ENCODE measurements around the gene KRT33A.
"Not testable (repeated sequence)": the region's sequence is repeated elsewhere in the genome, so short reads cannot be mapped to it uniquely, and the experiment has no call there.

KRT33A gene

DNA sequence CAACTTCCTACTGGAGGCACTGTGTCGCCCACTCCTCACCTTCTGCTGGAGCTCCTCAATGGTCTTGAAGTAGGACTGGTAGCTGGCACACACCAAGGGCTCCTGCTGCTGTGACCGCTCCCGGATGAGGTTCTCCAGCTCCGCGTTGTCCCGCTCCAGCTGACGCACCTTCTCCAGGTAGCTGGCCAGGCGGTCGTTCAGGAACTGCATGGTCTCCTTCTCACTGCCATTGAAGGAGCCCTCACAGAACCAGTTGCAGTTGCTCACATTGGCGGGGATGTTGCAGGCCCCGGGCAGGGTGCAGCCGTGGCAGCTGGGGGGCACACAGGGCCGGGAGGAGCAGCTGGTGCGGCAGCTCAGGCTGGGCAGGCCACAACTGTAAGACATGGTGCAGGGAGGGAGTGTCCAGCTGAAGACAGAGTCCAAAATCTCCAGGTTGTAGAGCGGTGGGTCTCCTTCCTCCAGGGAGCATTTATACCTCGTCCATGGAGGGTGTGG, at the start of gene KRT33A:
Gene KRT33A (minus strand): TSS at position 448 of the 498 bp plus-strand sequence. CDS start 61 bp downstream, at position 387.
- DNase-seq: not testable (repeated sequence)

- no peak for DNase-seq
Measured at GRCh38 chr17:41396996-41397660, 46.5 kb upstream of the KRT33A start, which contains the start of gene KRT31. KRT31 (minus strand) TSS chr17:41397608; CDS start chr17:41397539, 69 bp downstream.

- no peak for DNase-seq
Measured at GRCh38 chr17:41396340-41396739, 45.7 kb upstream of the KRT33A start.

GRCh38 chr17:41395611-41396010, 45.0 kb upstream of the KRT33A start:
- DNase-seq: no peak

GRCh38 chr17:41395044-41395443, 44.4 kb upstream of the KRT33A start:
- not testable (repeated sequence) for DNase-seq

DNA sequence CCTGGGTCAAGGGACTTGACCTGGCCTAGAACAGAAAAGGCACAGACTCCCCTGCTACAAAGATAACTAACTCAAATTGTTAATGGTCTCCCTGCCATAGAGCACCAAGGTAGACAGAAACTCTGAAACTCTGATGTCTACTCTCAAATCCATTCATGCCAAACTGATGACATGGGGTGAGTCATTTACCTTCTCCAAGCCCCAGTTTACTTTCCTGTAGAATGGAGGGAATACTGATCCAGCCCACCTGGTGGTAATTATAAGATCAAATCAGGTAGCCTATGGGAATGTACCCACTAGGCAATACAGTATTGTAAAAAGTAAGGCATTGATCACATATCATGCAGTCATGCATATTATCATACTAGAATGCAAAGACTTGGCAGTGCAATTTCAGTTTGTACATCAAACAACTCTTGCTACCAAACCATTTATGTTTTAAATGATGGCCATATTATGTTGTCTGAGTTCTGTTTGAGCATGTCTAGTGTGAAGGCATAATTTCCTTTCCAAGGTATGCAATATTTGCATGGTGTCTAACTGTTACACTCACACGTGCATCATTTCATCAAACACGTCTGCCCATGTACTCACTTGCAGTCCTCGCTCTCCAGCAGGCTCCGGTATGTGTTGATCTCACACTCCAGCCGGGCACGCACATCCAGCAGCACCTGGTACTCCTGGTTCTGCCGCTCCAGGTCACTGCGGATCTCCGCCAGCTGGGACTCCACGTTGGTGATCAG, 43.8 kb upstream of the KRT33A start:
- DNase-seq: no peak

GRCh38 chr17:41393826-41394225, 43.2 kb upstream of the KRT33A start:
- no peak for DNase-seq

- DNase-seq: no peak
Measured at GRCh38 chr17:41393294-41393693, 42.7 kb upstream of the KRT33A start.

GRCh38 chr17:41392278-41392677, 41.6 kb upstream of the KRT33A start:
- DNase-seq: no peak

- no peak for DNase-seq
Measured at GRCh38 chr17:41391535-41391934, 40.9 kb upstream of the KRT33A start.

GRCh38 chr17:41390411-41390938, 39.8 kb upstream of the KRT33A start:
- DNase-seq: no peak

DNA sequence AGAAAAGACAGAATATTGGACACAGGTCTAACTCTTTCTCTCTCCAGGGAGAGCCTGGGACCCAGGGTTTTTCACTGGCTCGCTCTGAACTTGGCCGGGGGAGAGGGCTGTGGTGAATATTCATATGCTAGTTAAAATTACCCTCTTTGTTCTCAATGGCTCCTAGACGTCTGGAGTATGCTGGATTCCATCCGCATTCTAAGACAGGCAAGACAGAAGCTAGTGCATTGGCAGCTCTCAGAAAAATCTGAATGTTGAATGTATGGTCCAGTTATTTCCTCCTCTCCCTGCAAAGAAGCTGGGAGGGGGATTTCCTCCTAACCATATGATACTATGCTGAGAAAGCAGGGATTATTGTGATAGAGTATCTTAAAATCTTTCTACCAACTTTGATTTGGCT, 37.0 kb upstream of the KRT33A start:
- no peak for DNase-seq

DNA sequence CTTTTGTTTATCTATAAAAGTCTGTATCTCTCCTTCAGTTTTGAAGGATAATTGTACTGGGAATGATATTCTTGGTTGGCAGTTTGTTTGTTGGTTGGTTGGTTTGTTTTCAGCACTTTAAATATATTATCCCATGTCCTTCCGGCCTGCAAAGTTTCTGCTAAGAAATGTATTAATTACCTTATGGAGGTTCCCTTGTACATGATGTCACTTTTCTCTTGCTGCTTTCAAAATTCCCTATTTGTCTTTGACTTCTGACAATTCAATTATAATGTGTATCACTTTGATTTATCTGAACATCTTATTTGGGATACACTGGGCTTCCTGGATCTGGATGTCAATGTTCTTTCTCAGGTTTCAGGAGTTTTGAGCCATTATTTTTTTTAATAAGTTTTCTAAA, 35.6 kb upstream of the KRT33A start:
- no peak for DNase-seq

DNA sequence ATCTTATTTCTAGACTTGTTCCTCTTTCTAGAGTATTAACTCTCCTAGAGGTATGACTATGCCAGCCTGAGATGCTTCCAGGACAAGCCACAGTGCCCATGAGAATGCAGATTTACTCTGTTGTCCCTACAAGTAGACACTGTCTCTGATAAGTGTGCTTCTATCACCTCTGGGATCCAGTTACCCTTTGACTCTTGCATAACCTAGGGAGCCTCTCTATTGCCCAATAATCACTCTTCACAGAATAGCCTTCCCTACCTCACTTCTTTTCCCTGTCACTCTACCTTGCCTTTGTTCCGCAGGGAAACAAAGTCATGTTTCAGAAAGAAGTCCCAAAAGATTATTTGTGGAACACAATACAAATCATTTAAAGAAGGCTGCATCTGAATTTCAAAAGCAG, 33.1 kb upstream of the KRT33A start:
- no peak for DNase-seq

DNA sequence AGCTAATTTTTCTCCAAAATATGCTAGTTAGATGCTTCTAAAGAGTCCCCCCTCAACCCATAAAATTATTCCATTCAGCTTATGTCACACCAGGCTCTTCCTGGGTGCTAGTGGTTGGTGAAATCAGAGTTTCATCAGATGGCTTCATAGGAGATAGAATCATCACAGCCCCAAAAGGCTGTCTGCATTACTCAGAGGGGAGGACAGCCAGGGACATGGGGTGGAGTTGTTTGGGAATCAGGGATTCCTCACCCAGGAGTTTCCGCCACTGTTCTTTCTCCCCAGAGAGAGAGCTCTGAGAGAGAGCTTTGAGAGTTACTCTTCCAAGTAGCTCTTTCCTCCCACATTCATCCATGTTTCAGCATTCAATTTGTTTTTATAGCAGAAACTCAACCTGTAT, 31.8 kb upstream of the KRT33A start:
- DNase-seq: no peak

DNA sequence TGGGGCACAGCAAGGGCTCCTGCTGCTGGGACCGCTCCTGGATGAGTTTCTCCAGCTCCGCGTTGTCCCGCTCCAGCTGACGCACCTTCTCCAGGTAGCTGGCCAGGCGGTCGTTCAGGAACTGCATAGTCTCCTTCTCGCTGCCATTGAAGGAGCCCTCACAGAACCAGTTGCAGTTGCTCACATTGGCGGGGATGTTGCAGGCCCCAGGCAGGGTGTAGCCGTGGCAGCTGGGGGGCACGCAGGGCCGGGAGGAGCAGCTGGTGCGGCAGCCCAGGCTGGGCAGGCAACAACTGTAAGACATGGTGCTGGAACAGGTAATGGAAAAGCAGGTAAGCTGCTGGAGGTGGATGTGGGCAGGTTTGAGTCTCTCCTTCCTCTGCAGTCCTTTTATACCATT, 31.3 kb upstream of the KRT33A start, which contains the start of gene KRT34:
Gene KRT34 (minus strand): TSS at position 364 of the 400 bp plus-strand sequence. CDS start 60 bp downstream, at position 304.
- not testable (repeated sequence) for DNase-seq

DNA sequence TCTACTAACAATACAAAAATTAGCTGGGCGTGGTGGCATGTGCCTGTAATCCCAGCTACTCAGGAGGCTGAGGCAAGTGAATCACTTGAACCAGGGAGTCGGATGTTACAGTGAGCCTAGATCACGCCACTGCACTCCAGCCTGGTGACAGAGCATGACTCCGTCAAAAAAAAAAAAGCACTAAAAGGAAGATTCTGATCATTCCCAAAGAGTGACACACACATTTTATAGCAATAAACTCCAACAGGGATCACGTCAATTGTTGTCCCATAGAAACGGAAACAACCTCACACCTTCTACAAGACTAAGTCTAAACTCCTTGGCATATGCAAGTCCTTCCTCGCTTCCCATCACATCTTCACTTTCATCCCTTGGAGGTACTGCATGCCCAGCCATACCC, 29.5 kb upstream of the KRT33A start:
- not testable (repeated sequence) for DNase-seq

DNA sequence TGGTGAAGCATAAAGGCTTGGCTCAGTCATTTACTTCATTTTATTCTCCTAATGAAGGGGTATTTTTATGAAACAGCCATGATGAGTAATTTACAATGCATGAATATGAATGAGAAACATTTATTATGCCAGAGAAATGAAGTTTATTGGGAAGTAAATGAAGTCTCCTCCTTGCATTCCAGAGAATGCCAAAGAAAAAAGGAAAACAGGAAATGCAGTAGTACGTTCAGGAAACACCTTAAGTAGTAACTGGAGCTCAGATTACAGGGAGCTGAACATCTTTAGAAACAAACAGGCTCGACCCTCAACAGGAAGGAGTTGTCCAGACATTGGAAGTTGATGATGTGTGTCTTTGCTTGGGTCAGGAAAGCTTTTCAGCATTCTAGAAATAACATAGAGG, 26.9 kb upstream of the KRT33A start:
- no peak for DNase-seq

DNA sequence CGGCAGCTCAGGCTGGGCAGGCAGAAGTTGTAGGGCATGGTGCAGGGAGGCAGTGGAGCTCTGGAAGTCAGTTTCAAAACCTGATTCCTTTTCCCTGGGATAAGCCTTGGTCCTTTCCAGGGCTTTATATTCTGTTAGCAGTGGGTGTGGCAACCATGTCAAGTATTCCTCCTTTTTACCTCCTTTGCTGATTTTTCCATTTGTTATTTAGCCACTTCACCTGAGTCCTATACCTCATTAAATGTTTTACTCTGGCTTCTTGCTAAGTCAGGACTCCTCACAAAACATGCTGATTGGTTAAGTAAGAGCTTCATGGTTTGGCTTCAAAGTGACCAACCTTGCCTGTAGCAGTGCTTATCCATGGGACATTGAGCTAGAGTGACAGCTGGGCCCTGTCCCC, 19.1 kb upstream of the KRT33A start, which contains the start of gene KRT33B:
Gene KRT33B (minus strand): TSS at position 101 of the 400 bp plus-strand sequence. CDS start 63 bp downstream, at position 38.
- DNase-seq: no peak

DNA sequence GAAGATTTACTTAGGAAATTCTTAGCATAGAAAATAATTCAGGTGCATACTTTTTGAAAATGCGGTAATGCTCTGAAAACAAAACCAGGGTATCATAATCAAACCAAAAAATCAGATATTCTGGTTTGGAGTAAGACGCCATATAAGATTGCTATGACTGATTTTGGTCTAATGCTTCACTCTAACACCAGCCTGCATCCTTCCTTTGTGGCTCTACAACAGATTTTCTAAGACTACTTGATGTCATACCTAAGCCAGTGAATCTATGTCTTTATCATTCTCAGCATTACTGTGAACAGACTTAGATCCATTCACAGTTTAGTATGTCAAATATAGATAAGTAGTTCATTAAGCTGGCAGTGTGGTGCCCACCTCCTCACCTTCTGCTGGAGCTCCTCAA, 18.4 kb upstream of the KRT33A start:
- DNase-seq: no peak

- no peak for DNase-seq
Measured at GRCh38 chr17:41367426-41368075, 16.9 kb upstream of the KRT33A start.

DNA sequence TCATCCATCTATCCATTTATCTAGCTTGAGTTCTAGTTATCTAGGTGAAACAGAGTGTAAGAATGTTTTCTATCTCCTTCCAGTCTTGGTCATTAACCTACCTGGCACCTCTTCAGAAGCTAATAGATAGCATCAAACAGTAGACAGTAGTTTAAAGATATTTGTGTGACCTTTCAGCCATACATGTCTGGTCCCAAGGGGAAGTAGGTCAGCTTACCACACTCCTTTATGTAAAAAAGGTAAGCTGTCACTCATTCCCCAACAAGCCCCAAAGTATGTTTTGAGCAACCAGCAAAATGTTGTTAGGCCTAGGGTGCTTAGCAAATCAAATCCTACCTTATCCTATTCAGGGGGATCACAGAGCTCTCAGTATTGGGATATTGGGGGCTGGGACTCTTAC, 15.4 kb upstream of the KRT33A start:
- DNase-seq: no peak

DNA sequence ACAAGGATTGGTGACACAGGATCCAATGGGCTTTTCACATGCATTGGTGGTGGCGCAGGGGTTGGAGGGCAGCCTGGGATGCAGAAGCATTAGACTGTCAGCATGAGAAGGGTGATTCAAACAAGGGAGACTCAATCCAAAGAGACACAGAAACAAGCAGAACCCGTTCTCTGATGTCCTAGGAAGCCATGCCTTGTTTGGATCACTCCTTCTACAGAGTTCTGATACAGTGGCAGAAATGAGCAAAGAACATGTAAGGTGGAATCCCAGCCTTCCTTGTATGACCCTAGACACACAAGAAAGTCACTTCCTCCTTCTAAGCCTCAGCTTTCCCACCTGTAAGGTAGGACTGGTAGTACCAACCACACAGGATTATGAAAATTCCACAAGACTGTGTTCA, 13.3 kb upstream of the KRT33A start:
- DNase-seq: no peak
